HPDE6-E6E7 (cell line): ENCODE data around the gene DPP9.

Experiments used
- DNase-seq: peaks from one replicate; pipeline ENCODE4 v3.0.0; 2011; ENCODE audit warnings: missing footprints; ENCODE audit errors: extremely low spot score

DPP9 gene

GRCh38 chr19:4709440-4710280 is 14.0 kb downstream of the DPP9 start:
- DNase-seq: no peak

DNA sequence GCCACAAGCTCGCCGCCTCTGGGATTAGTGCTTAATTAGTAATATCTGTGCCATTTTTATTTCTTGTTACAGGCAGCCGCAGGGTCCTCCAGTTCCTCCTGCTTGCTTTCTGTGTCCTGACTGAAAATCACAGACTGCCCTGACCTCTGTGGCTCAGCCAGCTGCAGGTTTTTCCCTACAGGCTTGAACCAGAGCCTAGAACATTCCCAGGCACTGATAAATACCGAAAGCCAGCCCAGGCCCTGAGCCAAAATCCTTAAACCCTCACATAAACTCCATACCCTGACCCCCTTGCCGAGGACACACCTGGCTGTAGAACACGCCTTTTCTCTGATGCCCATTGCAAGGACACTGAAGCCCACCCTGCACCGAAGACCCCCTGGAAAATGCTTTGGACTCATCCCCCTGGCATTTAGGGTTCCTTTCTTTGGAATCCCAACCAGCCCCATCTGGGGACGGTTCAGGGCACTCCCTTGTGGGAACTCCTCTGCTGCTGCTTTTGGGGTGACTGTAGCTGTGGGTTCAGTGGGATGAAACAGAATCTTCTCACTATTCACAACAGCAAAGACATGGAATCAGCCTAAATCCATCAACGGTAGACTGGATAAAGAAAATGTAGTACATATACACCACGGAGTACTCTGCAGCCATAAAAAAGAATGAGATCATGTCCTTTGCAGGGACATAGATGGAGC is 15.5 kb downstream of the DPP9 start:
- DNase-seq: no peak

GRCh38 chr19:4707322-4707721 is 16.3 kb downstream of the DPP9 start:
- no peak for DNase-seq

DNA sequence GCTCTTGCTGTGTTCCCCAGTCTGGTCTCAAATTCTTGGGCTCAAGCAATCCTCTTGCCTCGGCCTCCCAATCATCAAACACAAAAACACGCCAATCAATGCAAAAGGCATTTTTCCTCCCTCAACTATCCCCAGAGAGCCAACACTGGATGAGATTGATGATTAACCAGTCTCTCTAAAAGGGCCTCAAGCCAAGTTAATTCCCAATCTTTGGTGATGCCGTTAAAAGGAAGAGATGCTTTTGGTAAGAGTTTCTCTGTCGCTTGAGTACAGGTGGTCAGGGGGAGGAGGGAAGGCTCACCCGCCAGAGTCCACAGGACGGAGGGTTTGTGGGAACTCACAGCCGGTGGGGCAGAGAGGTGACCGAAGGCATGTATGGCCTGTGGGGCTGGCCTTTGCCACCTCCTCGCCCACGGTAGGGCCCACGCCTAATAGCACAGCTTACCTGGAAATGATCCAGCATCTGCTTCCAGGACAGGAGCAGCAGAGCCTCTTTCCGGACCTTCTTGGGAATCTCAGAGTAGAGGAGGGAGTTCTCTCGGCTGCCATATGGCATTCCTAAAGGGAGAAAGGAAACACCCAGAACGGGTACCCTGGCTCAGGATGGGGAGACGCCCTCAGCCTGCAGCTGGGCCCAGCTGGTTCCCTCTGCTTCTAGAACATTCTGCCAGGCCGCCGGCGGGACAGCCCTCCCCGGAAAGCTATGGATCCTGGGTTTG is 18.1 kb downstream of the DPP9 start:
- no peak for DNase-seq

DNA sequence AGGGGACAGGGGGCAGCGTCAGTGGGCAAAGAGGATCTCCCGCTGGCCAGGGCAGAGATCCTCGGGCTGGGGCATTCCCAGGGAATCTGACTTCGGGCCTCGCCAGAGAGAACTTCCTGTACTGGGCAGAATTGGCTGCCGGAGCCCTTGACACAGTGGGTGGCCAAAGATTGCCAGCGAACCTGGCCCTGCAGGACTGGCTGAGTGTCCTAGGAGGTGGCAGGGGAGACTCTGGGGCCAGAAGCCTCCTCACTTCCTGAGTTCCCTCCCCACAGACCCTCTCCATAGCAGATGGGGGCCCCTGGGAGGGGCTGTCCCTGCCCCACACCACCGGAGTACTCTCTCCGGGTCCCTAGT is 19.3 kb downstream of the DPP9 start:
- no peak for DNase-seq

DNA sequence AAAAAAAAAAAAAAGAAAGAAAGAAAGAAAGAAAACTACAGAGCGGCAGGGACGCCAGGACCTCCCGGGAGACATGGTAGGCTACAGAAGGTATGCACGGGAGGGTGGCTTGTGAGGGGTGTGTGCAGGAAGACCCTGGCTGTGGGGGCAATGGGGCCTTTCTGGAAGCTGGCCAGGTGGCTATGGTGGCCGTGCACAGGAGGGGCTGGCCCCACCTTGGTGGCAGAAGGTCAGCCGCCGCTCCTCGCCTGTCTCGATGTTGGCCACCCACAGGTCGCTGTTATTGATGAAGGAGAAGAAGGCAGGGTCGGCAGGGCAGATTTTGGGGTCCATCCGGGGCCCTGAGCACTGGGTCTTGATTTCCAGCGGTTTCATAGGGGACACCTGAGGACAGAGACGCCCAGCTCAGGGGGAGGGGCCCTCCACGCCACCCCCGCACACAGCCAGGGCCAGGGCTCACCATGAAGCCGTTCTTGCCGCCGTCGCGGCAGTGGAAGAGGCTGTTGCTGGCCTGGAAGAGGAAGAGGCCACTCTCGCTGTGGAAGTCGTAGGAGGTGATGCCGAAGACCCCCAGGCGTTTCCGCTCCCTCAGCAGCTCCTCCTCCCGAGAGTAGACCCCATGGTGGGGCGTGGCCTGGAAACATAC is 19.8 kb downstream of the DPP9 start:
- DNase-seq: no peak

DNA sequence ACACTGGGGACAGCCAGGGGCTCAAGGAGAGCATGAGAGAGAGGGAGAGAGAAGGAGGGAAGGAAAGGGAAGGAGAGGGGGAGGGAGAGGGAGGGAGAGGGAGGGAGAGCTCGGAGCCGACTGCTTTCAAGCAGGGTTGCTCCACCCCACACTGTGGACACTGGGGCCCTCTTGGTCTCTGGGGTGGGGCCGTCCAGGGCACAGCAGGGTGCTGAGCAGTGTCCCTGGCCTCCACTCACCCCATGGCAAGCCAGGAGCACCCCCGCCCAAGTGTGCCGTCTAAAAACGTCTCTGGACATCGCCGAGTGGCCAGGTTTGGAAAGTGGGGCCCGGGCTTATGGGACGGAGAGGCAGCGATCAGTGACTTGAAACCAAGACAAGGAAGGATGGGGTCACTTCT is 20.9 kb downstream of the DPP9 start:
- DNase-seq: no peak

- no peak for DNase-seq
These were observed 22.1 kb downstream of the DPP9 start for GRCh38 chr19:4701557-4701956.

DNA sequence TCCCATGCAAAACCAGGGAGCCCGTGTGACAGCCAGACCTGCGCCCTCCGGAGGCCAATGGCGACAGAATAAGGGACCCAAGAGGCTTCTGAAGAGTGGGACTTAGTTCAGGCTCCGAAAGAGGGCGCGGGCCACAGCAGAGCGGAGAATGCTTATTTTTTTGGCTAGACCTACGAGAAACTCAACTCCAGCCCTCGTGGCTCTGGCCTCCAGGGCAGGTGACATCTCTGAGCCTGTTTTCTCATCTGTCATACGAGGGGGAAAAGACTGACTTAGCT is 23.0 kb downstream of the DPP9 start:
- DNase-seq: no peak

DNA sequence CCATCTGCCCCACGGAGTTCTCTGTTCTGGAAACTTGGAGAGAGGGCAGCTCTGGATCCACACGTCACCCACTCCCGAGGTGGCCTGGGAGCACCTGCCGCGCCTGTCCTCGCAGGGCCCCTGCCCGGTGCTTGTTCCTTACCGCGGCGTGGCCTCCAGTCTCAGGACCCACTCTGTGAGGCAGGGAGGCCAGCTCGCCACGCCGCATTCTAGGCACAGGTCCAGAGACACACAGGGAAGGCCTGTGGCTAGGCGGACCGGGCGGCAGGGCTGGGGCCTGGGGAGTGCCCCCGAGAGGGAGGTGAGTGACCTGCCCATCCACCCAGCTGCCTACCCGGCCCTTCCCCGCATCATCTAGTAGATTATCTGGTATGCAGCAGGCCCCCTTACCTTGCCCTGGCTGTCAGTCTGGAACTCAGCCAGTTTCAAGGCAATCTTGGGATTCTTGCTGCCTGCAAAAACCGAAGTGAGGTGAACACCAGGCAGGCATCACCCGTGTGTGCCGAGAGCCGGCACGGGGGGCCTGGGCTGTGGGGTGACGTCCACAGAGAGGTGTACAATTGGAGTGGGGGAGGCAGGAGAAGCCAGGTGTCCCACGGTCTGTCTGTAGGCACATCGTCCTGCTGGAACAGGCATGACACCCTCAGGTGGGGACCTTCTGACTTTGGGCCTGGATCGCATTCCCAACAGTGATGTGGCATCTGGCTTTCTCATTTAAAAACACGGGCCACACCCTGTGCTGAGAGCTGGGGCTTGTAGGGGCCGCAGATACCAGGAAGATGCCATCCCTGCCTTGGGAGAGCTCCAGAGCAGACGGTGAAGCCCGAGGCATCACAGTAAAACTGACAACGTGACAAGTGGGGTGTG is 23.6 kb downstream of the DPP9 start:
- DNase-seq: no peak

DNA sequence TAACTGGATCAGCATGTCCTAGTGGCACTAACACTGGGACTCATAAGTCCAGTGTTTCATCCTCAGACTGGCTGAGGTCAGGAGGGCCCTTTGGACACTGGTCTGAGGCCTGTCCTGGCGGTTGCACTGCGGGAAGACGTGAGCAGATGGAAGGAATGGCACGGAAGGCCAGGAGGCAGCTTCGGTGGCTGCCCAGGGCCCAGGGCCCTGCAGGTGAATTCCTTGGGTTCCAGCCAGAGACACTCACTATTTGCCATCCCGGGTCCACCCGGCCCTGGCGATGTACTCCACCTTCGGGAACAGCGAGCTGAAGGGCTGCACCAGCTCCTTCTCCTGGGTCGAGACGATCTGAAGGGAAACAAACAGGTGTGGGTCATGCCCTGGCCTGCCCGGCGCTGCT is 26.3 kb downstream of the DPP9 start:
- DNase-seq: no peak

DNA sequence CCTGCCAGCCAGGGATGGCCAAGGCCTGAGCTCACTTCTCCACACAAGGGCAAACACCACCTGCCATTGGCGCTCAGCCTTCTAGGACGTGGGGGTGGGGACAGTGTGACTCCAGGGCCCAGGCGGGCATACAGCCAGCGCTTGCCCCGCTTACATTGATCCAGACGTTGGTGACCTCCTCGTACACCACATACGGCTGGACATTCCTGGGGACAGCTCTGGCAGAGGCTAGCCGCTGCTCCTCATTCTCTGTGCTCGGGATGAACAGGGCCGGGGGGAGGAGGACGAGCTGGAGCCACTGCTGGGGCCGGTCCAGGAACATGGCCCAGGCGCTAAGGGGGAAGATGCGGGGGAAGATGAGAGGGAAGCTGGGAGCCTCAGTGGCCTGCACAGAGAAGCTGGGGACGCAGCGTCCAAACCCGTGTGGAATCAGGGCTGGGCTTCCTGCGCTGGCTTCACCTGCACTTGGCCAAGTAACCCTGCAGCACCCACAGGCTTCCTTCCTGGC is 28.4 kb downstream of the DPP9 start:
- no peak for DNase-seq

GRCh38 chr19:4694211-4694987 is 29.2 kb downstream of the DPP9 start:
- DNase-seq: peak; percentile 99

DNA sequence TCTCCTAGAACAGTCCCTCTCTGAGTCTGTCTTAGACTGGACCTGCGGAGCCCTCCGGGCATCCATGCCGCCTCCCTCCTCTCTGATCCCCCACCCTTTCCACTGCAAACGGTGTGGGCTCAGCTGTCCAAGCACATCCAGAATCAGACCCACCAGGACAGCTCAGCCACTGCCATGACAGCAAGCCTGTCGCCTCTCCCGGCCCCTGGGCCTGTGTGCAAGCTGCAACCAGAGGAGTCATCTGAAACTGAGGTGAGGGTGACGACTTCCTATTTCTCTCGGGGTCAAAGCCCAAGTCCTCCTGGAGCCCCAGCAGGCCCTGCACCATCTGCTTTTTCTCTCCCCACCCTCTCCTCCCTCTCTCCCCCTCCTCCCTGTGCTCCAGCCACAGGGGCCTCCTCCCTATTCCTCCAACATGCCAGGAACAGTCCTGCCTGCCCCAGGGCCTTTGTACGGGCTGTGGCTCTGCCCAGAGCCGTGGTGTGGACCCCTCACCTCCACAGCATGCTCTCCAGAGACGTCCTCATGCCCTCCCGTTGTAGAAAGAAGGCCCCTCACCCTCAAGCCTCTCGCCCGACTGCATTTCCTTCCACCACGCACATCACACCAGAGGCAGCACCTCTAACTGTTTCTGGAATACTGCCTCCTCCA is 30.0 kb downstream of the DPP9 start:
- DNase-seq: no peak

- DNase-seq: no peak
These were observed 30.6 kb downstream of the DPP9 start for GRCh38 chr19:4693078-4693350.

- no peak for DNase-seq
These were observed 31.2 kb downstream of the DPP9 start for GRCh38 chr19:4692251-4693077.

DNA sequence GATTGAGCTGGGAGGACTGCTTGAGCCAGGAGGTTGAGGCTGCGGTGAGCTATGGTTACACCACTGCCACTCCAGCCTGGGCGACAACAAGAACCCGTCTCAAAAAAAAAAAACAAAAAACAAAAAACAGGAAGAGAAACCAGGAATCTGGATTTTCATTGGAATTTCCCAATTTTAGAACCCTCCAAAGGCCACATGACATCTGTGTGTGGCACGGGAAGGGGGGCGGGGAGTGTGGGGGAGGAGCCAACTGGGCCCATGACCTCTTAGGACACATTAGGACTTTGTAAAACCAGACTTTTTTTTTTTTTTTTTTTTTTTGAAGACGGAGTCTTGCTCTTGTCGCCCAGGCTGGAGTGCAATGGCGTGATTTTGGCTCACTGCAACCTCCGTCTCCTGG is 32.3 kb downstream of the DPP9 start:
- no peak for DNase-seq

- no peak for DNase-seq
These were observed 33.3 kb downstream of the DPP9 start for GRCh38 chr19:4690361-4690760.

- no peak for DNase-seq
These were observed 34.2 kb downstream of the DPP9 start for GRCh38 chr19:4689403-4689802.
